ENCODE measurements around the gene ZNF350. TPM values are rescaled to one million over a fixed set of nuclear protein-coding genes. Genes with fewer than 3 reads are reported as not detected.

The ZNF350 gene
- polyA plus RNA-seq, 5 donors: 13.3 to 25.4 (median 21.4) TPM

Other genes with a start within 250 kb of the ZNF350 start
- gene FPR1, start 235.0 kb downstream of the ZNF350 start, polyA plus RNA-seq (ENCODE audit: insufficient read depth in 1 of 5, insufficient read length in 5 of 5, low replicate concordance in 1 of 5): 1 to 10 TPM; 1.2 to 2.7 (median 2.3) TPM
- under 1 TPM; 0.18 to 0.45 (median 0.33) TPM for gene FPR2, start 225.7 kb downstream of the ZNF350 start, polyA plus RNA-seq (ENCODE audit: insufficient read depth in 1 of 5, insufficient read length in 5 of 5, low replicate concordance in 1 of 5)
- gene FPR3, start 191.7 kb downstream of the ZNF350 start, polyA plus RNA-seq (ENCODE audit: insufficient read depth in 1 of 5, insufficient read length in 5 of 5, low replicate concordance in 1 of 5): 1 to 10 TPM in 3 of 5 donors, under 1 TPM in 2; 0.81 to 1.8 (median 1.0) TPM
- 10 to 100 TPM; 33.0 to 49.5 (median 44.6) TPM for gene ZNF577, start 98.9 kb downstream of the ZNF350 start, polyA plus RNA-seq (ENCODE audit: insufficient read depth in 1 of 5, insufficient read length in 5 of 5, low replicate concordance in 1 of 5)
- 10 to 100 TPM; 20.7 to 30.7 (median 28.9) TPM for gene ZNF649, start 81.8 kb downstream of the ZNF350 start, polyA plus RNA-seq (ENCODE audit: insufficient read depth in 1 of 5, insufficient read length in 5 of 5, low replicate concordance in 1 of 5)
- gene ZNF613, start 59.4 kb downstream of the ZNF350 start, polyA plus RNA-seq (ENCODE audit: insufficient read depth in 1 of 5, insufficient read length in 5 of 5, low replicate concordance in 1 of 5): 10 to 100 TPM; 10.5 to 16.4 (median 13.7) TPM
- 10 to 100 TPM; 13.0 to 27.4 (median 25.8) TPM for gene ZNF615, start 21.4 kb upstream of the ZNF350 start, polyA plus RNA-seq (ENCODE audit: insufficient read depth in 1 of 5, insufficient read length in 5 of 5, low replicate concordance in 1 of 5)
- 10 to 100 TPM; 13.5 to 24.3 (median 18.6) TPM for gene ZNF614, start 41.5 kb upstream of the ZNF350 start, polyA plus RNA-seq (ENCODE audit: insufficient read depth in 1 of 5, insufficient read length in 5 of 5, low replicate concordance in 1 of 5)
- gene ZNF432, start 62.0 kb upstream of the ZNF350 start, polyA plus RNA-seq (ENCODE audit: insufficient read depth in 1 of 5, insufficient read length in 5 of 5, low replicate concordance in 1 of 5): 10 to 100 TPM; 17.9 to 29.1 (median 22.9) TPM
- gene ZNF841, start 108.9 kb upstream of the ZNF350 start, polyA plus RNA-seq (ENCODE audit: insufficient read depth in 1 of 5, insufficient read length in 5 of 5, low replicate concordance in 1 of 5): 10 to 100 TPM; 18.1 to 38.3 (median 30.5) TPM
- 10 to 100 TPM; 14.2 to 27.1 (median 24.0) TPM for gene ZNF616, start 153.1 kb upstream of the ZNF350 start, polyA plus RNA-seq (ENCODE audit: insufficient read depth in 1 of 5, insufficient read length in 5 of 5, low replicate concordance in 1 of 5)
- gene ZNF836, start 184.8 kb upstream of the ZNF350 start, polyA plus RNA-seq (ENCODE audit: insufficient read depth in 1 of 5, insufficient read length in 5 of 5, low replicate concordance in 1 of 5): 10 to 100 TPM; 14.8 to 24.2 (median 20.6) TPM
- gene PPP2R1A, start 203.2 kb upstream of the ZNF350 start, polyA plus RNA-seq (ENCODE audit: insufficient read depth in 1 of 5, insufficient read length in 5 of 5, low replicate concordance in 1 of 5): 100 to 1,000 TPM; 277 to 368 (median 317) TPM

All from right lung (tissue), 5 donors.